ENCODE results near the gene ZNF566. TPM values are rescaled to one million over a fixed set of nuclear protein-coding genes. Genes with fewer than 3 reads are reported as not detected.

The ZNF566 gene
- total and polyA plus RNA-seq, 2 of the 13 experiments (the other 11 are each of a cell fraction or from before 2014, with no cell fraction given) = 4.8 to 13.7 TPM

DNA sequence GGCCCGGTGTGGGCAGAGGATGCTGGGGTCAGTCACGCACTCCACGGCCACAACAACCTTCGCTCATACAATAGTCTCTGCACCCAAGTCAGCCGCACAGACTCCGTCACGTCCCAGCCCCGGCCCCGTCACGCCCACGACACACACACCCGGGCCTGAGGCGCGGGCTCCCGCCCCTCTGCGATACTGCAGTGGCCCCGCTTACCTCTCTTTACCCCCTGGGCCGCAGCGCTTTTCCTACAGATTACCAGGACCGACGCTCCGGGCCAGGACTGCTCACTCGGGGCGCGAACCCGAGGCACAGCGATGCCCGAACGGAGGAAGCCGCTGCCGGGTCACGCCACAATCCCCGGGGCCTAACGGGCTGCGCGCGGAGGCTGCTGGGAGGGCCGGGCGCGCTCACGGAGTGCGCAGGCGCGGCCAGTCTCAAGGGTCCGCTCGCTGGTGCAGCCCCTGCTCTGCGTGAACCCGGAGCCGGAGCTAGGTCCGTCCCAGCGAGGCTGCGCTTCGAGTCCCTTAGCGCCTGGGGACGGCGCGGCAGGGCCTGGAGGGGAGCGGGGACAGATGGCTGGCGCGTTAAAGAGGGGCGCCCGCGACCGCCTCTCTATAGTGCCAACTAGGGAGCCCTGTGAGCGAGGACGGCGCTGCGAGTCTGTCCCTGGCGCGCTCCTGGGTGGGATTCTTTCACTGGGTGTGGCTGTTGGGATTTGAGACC is 70.9 kb downstream of the ZNF566 start, which contains the start of gene ZFP82:
Gene ZFP82 (minus strand): TSS at position 358 of the 715 bp plus-strand sequence. CDS start 8,855 bp downstream, outside the sequence.
- WGBS (ENCODE audit: low lambda C conversion rate) = 42% methylated on average over 27 of the region's 70 CpGs
- Histone ChIP-seq H3K9ac (ENCODE audit: insufficient read depth, low read depth, low read length) (peak within 1 kb of the TSS; percentile 82), H3K4me2 (ENCODE audit: low read depth, low read length) (peak within 1 kb of the TSS; percentile 64), H3K4me3 (replicated peaks in 1 of 3; ENCODE audit: insufficient read depth in 1 of 3, low read depth in 2 of 3, low read length in 3 of 3) (peak within 1 kb of the TSS; percentile 56 to 72 (median 67)), H3K9me3 (ENCODE audit: low read length) (peaks cover 8% of the 10 kb centered on the region), H3K79me2 (ENCODE audit: insufficient read depth, low read length) (peaks cover 13% of the 10 kb centered on the region), H3K27ac (ENCODE audit: extremely low read length, insufficient read depth, low read length) (peak within 1 kb of the TSS; percentile 85), H2AFZ (ENCODE audit: low read length) (no peak within 1 kb of the TSS), H3K4me1 (ENCODE audit: insufficient read depth, low read length) (peaks cover 9% of the 10 kb centered on the region; the same call in 1 of the 2 replicates), H3K27me3 (ENCODE audit: control insufficient read depth in 1 of 2, insufficient read depth in 2 of 2, low read length in 2 of 2) (no peaks in the 10 kb centered on the region), H3K36me3 (replicated peaks in 1 of 2; ENCODE audit: control insufficient read depth in 1 of 2, insufficient read depth in 2 of 2, low read length in 2 of 2) (no peaks in the 10 kb centered on the region), H4K20me1 (ENCODE audit: insufficient read depth, low read length) (no peaks in the 10 kb centered on the region)
- BruUV-seq (replicated peaks) = no TSS peak
- intact Hi-C loops (cut with micrococcal nuclease; ENCODE audit: unreplicated experiment) = no loop called here
- FAIRE-seq (no peak), ATAC-seq (peak; percentile 95), DNase-seq (ENCODE audit: low spot score) (peak; percentile 54)
- ChIA-PET POLR2A (interaction anchor here (1.8 to 3.3 kb wide), 2 partner anchors 40 to 70 kb away, joined by 9 to 13 read pairs; partner anchors contain the start of genes ZFP14 and ZNF566), CTCF (ENCODE audit: low intra/inter-chr PET ratio, low total read pairs) (no interaction called here)
- in situ Hi-C loops (cut with HindIII; ENCODE audit: extremely low pct_ligation_motif_present, low pct_unique_long_range_greater_than_20kb) = no loop called here
- TF ChIP-seq ZNF160 (CRISPR knock-in tag; IDR thresholded peaks at IDR 0.05) = no peak
- TF ChIP-seq KMT2A (CRISPR knock-in tag; IDR thresholded peaks at IDR 0.05) = 0 out of 2 replicates have a peak, but pooled peaks have one; percentile 55
- TF ChIP-seq NFKB2 (CRISPR knock-in tag; IDR thresholded peaks at IDR 0.05; ENCODE audit: borderline replicate concordance) = no peak
- no peak for TF ChIP-seq HOMEZ (CRISPR knock-in tag; IDR thresholded peaks at IDR 0.05; ENCODE audit: low read depth)
- TF ChIP-seq HNF1A (IDR thresholded peaks at IDR 0.05; ENCODE audit: low read depth) = no peak
- TF ChIP-seq HNF1A (CRISPR knock-in tag; IDR thresholded peaks at IDR 0.05; ENCODE audit: borderline replicate concordance) = peak; percentile 38; the same call in 1 of the 2 replicates
- TF ChIP-seq, protein P1, sequence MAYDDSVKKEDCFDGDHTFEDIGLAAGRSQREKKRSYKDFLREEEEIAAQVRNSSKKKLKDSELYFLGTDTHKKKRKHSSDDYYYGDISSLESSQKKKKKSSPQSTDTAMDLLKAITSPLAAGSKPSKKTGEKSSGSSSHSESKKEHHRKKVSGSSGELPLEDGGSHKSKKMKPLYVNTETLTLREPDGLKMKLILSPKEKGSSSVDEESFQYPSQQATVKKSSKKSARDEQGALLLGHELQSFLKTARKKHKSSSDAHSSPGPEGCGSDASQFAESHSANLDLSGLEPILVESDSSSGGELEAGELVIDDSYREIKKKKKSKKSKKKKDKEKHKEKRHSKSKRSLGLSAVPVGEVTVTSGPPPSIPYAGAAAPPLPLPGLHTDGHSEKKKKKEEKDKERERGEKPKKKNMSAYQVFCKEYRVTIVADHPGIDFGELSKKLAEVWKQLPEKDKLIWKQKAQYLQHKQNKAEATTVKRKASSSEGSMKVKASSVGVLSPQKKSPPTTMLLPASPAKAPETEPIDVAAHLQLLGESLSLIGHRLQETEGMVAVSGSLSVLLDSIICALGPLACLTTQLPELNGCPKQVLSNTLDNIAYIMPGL (CRISPR knock-in tag; IDR thresholded peaks at IDR 0.05; ENCODE audit: borderline replicate concordance in 1 of 2, low read depth in 1 of 2) = peak in 1 of 2 experiments; percentile 82; a peak in 2 of 4 replicates
- TF ChIP-seq MLXIP (CRISPR knock-in tag; IDR thresholded peaks at IDR 0.05; ENCODE audit: borderline replicate concordance) = no peak
- TF ChIP-seq SP140L (CRISPR knock-in tag; IDR thresholded peaks at IDR 0.05; ENCODE audit: borderline replicate concordance) = no peak
- TF ChIP-seq TBP (CRISPR knock-in tag; IDR thresholded peaks at IDR 0.05) = no peak
- TF ChIP-seq CBFB (CRISPR knock-in tag; IDR thresholded peaks at IDR 0.05) = peak; percentile 63; the same call in 1 of the 2 replicates
- TF ChIP-seq ASH2L (IDR thresholded peaks at IDR 0.05; ENCODE audit: insufficient read length, low read depth, low read length) = peak; percentile 66
